Mesenchymal stem cell (in vitro differentiated cells and primary cell): Measurements from ENCODE around the gene ELAC1.
A peak's percentile ranks its signal among the peaks of the same experiment; 100 is the strongest.

Experiments used
- DNase-seq: peaks from one replicate; pipeline ENCODE4 v3.0.0-alpha.2; 2013
- H2AFZ ChIP-seq: one replicate; pipeline ENCODE4 v1.6.1; 2013; ENCODE audit warnings: low read depth, mild to moderate bottlenecking, control low read depth, inconsistent platforms, low read length, moderate library complexity
- H2AK5ac ChIP-seq: 2 replicates; pipeline ENCODE4 v1.6.1; 2013; ENCODE audit warnings: low read length, moderate library complexity, mild to moderate bottlenecking, inconsistent platforms; ENCODE audit not compliant: severe bottlenecking
- H2BK120ac ChIP-seq: one replicate; pipeline ENCODE4 v1.6.1; 2013; ENCODE audit warnings: low read depth, mild to moderate bottlenecking, inconsistent platforms, low read length, moderate library complexity
- H2BK12ac ChIP-seq, 2 experiments: one replicate each; pipeline ENCODE4 v1.6.1; 2013; ENCODE audit warnings: inconsistent platforms in 2 of 2, low read length in 2 of 2, mild to moderate bottlenecking in 2 of 2, moderate library complexity in 2 of 2, control low read depth in 1 of 2
- H2BK15ac ChIP-seq: one replicate; pipeline ENCODE4 v1.6.1; 2013; ENCODE audit warnings: mild to moderate bottlenecking, low read depth, inconsistent platforms; ENCODE audit not compliant: poor library complexity, severe bottlenecking
- H2BK5ac ChIP-seq: 2 replicates; pipeline ENCODE4 v1.6.1; 2013; ENCODE audit warnings: low read depth, mild to moderate bottlenecking, low read length, control low read depth, inconsistent platforms; ENCODE audit not compliant: poor library complexity, severe bottlenecking
- H3K14ac ChIP-seq, 2 experiments: one replicate each; pipeline ENCODE4 v1.6.1; 2013; ENCODE audit warnings: inconsistent platforms in 2 of 2, low read length in 2 of 2, control low read depth in 1 of 2, mild to moderate bottlenecking in 1 of 2, moderate library complexity in 1 of 2
- H3K18ac ChIP-seq, 2 experiments: one replicate each; pipeline ENCODE4 v1.6.1; 2013; ENCODE audit warnings: inconsistent platforms in 2 of 2, low read length in 2 of 2, control low read depth in 1 of 2, low read depth in 1 of 2, mild to moderate bottlenecking in 1 of 2
- H3K23ac ChIP-seq, 2 experiments: one replicate each; pipeline ENCODE4 v1.6.1; 2013; ENCODE audit warnings: inconsistent platforms in 2 of 2, low read length in 2 of 2, mild to moderate bottlenecking in 2 of 2, moderate library complexity in 2 of 2, control low read depth in 1 of 2
- H3K27ac ChIP-seq: 2 replicates; pipeline ENCODE4 v1.5.1; 2013; ENCODE audit warnings: mild to moderate bottlenecking, moderate library complexity, low read length, control low read depth, inconsistent platforms; ENCODE audit not compliant: poor library complexity, severe bottlenecking
- H3K27me3 ChIP-seq, 2 experiments: 2 replicates each; pipeline versions ENCODE4 v1.6.1 to v1.7.0; 2013; ENCODE audit warnings: low read length in 2 of 2, mild to moderate bottlenecking in 2 of 2, moderate library complexity in 2 of 2, control low read depth in 1 of 2, inconsistent platforms in 1 of 2; ENCODE audit not compliant: control insufficient read depth in 1 of 2, insufficient read depth in 1 of 2
- H3K36me3 ChIP-seq, 2 experiments: 2 replicates each; pipeline versions ENCODE4 v1.6.1 to v1.7.0; 2013; ENCODE audit warnings: low read length in 2 of 2, control low read depth in 1 of 2, inconsistent platforms in 1 of 2, low read depth in 1 of 2, mild to moderate bottlenecking in 1 of 2; ENCODE audit not compliant: insufficient read depth in 2 of 2, control insufficient read depth in 1 of 2
- H3K4ac ChIP-seq, 2 experiments: one replicate each; pipeline ENCODE4 v1.6.1; 2013; ENCODE audit warnings: inconsistent platforms in 2 of 2, low read length in 2 of 2, mild to moderate bottlenecking in 2 of 2, moderate library complexity in 2 of 2, control low read depth in 1 of 2, low read depth in 1 of 2
- H3K4me1 ChIP-seq: 2 replicates; pipeline ENCODE4 v1.6.1; 2013; ENCODE audit warnings: low read depth, low read length, control low read depth; ENCODE audit not compliant: control insufficient read depth, insufficient read depth
- H3K4me2 ChIP-seq: 2 replicates; pipeline ENCODE4 v1.6.1; 2013; ENCODE audit warnings: low read length, mild to moderate bottlenecking, inconsistent platforms; ENCODE audit not compliant: poor library complexity, severe bottlenecking
- H3K4me3 ChIP-seq, 2 experiments: 2 replicates each; pipeline versions ENCODE4 v1.5.1 to v1.7.0; 2013; ENCODE audit warnings: low read length in 2 of 2, mild to moderate bottlenecking in 2 of 2, control low read depth in 1 of 2, low read depth in 1 of 2; ENCODE audit not compliant: insufficient read depth in 1 of 2
- H3K79me1 ChIP-seq: replicated peaks from 2 replicates; pipeline ENCODE4 v1.6.1; 2013; ENCODE audit warnings: mild to moderate bottlenecking, control low read depth, low read length, inconsistent platforms; ENCODE audit not compliant: poor library complexity, severe bottlenecking
- H3K9ac ChIP-seq: 2 replicates; pipeline ENCODE4 v1.7.0; 2013; ENCODE audit warnings: mild to moderate bottlenecking, low read length, moderate library complexity
- H3K9me3 ChIP-seq: 2 replicates; pipeline ENCODE4 v1.7.0; 2013; ENCODE audit warnings: mild to moderate bottlenecking, low read length; ENCODE audit not compliant: control insufficient read depth
- H4K8ac ChIP-seq: one replicate; pipeline ENCODE4 v1.6.1; 2013; ENCODE audit warnings: inconsistent platforms, mild to moderate bottlenecking, low read length, moderate library complexity
- H4K91ac ChIP-seq: one replicate; pipeline ENCODE4 v1.6.1; 2013; ENCODE audit warnings: mild to moderate bottlenecking, low read length, inconsistent platforms
- WGBS: methylation state at CpG from one replicate; pipeline ENCODE4 v1.1.7; 2013; ENCODE audit warnings: mixed read lengths; 5-methylcytosine and 5-hydroxymethylcytosine counted together

Gene ELAC1

GRCh38 chr18:50987261-50987660 lies 19.4 kb downstream of the ELAC1 start:
- H4K8ac ChIP-seq, result no peak overlapping the region
- peaks cover 0 to 23% of the 10 kb centered on the region in 2 experiments for H3K36me3 ChIP-seq
- H3K9ac ChIP-seq, result peak overlapping the region; percentile 23

GRCh38 chr18:50989711-50990110 lies 21.9 kb downstream of the ELAC1 start:
- H2BK5ac ChIP-seq, result no peak overlapping the region
- no peak overlapping the region for H2AFZ ChIP-seq
- no peak overlapping the region for H3K27ac ChIP-seq
- no peak overlapping the region for H3K4ac ChIP-seq
- peaks cover 7% of the 10 kb centered on the region for H3K4me1 ChIP-seq
- no peak overlapping the region for H3K4me3 ChIP-seq
- H3K36me3 ChIP-seq, result peaks cover 0 to 13% of the 10 kb centered on the region in 2 experiments
- 97% methylated on average over 3 of the region's 3 CpGs for WGBS
- H3K4me2 ChIP-seq, result no peak overlapping the region
- H3K23ac ChIP-seq, result no peak overlapping the region
- H3K9me3 ChIP-seq, result no peaks in the 10 kb centered on the region
- H3K14ac ChIP-seq, result no peak overlapping the region
- H2BK12ac ChIP-seq, result no peak overlapping the region
- no peak overlapping the region for H4K91ac ChIP-seq
- H2BK120ac ChIP-seq, result no peak overlapping the region
- no peak overlapping the region for H3K18ac ChIP-seq
- DNase-seq, result no peak
- peaks cover 5% of the 10 kb centered on the region for H3K79me1 ChIP-seq
- H3K9ac ChIP-seq, result no peak overlapping the region
- no peaks in the 10 kb centered on the region for H3K27me3 ChIP-seq
- no peak overlapping the region for H4K8ac ChIP-seq
- no peak overlapping the region for H2BK15ac ChIP-seq
- H2AK5ac ChIP-seq, result no peak overlapping the region

More at GRCh38 chr18:50987261-50987660, 19.4 kb downstream of the ELAC1 start:
- Histone ChIP-seq H2BK5ac (no peak overlapping the region), H3K4me2 (no peak overlapping the region), H2AFZ (no peak overlapping the region), H2BK12ac (no peak overlapping the region), H3K18ac (no peak overlapping the region), H3K27me3 (no peaks in the 10 kb centered on the region), H2BK15ac (no peak overlapping the region), H3K4ac (no peak overlapping the region), H3K14ac (no peak overlapping the region), H2BK120ac (no peak overlapping the region), H4K91ac (no peak overlapping the region), H3K4me3 (no peak overlapping the region), H3K79me1 (peaks cover 13% of the 10 kb centered on the region), H3K9me3 (no peaks in the 10 kb centered on the region), H3K27ac (no peak overlapping the region), H3K4me1 (peaks cover 7% of the 10 kb centered on the region), H2AK5ac (peak overlapping the region; percentile 84), H3K23ac (no peak overlapping the region)
- DNase-seq, result no peak
- 68% methylated on average over 2 of the region's 2 CpGs for WGBS

DNA sequence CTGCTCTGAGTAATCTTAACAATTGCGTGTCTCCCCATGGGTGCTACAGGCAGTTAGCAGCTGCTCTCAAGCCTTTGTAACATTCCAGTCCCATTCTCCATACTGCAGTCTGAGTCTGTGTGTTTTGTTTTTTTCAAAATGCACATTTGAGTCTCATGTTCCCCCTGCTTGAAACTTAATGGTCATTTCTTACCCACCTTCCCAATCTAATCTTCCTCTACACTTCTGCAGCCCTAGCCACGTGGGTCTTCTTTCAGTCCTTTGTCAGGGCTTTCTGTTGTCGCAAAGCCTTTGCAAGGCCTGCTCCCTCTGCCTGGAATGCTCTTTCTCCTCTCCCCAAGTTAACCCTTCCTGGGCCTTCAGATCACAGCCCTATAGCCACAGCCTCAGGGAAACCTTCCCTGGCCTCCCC lies 24.5 kb downstream of the ELAC1 start:
- DNase-seq, result no peak
- Histone ChIP-seq H2BK5ac (no peak overlapping the region), H4K91ac (no peak overlapping the region), H3K14ac (no peak overlapping the region), H3K27me3 (no peaks in the 10 kb centered on the region), H2AFZ (no peak overlapping the region), H3K4me3 (no peak overlapping the region), H3K27ac (no peak overlapping the region), H2BK12ac (no peak overlapping the region), H3K4me2 (no peak overlapping the region), H3K79me1 (peaks cover 1% of the 10 kb centered on the region), H2BK15ac (no peak overlapping the region), H4K8ac (no peak overlapping the region), H3K18ac (no peak overlapping the region), H3K23ac (no peak overlapping the region), H3K9me3 (no peaks in the 10 kb centered on the region), H3K9ac (no peak overlapping the region), H2AK5ac (no peak overlapping the region), H2BK120ac (no peak overlapping the region), H3K4ac (no peak overlapping the region), H3K4me1 (no peaks in the 10 kb centered on the region), H3K36me3 (peaks cover 0 to 6% of the 10 kb centered on the region in 2 experiments)
- WGBS, result 29% methylated on average over 3 of the region's 3 CpGs

DNA sequence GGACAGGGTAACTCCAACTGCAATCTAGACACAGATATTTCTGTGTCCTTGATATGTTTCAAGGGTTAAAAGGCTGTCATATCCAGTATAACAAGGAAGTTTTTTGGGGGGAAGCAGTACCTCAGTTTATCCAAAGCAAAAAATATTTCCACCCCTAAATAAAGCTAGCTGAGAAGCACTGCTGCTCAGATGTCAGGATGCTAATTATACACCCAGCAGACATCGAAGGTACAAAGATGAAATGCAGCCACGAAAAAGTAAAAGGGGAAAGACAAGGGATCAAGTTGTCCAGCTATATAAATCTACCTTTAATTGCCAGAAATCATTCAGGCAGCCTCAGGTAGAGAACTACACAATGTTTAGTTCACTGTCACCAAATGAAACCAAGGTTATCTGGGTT lies 26.2 kb downstream of the ELAC1 start:
- H2BK15ac ChIP-seq, result no peak overlapping the region
- H3K4me2 ChIP-seq, result no peak overlapping the region
- no peak overlapping the region for H3K4me3 ChIP-seq
- H3K27me3 ChIP-seq, result no peaks in the 10 kb centered on the region
- H4K91ac ChIP-seq, result no peak overlapping the region
- no peak overlapping the region for H3K18ac ChIP-seq
- H3K27ac ChIP-seq, result no peak overlapping the region
- no peak for DNase-seq
- H3K4me1 ChIP-seq, result no peaks in the 10 kb centered on the region
- no peak overlapping the region for H3K14ac ChIP-seq
- H3K4ac ChIP-seq, result no peak overlapping the region
- H3K79me1 ChIP-seq, result peaks cover 1% of the 10 kb centered on the region
- no peak overlapping the region for H2AFZ ChIP-seq
- no peak overlapping the region for H2BK12ac ChIP-seq
- H3K9me3 ChIP-seq, result no peaks in the 10 kb centered on the region
- no peak overlapping the region for H2BK120ac ChIP-seq
- H2BK5ac ChIP-seq, result no peak overlapping the region
- no peak overlapping the region for H2AK5ac ChIP-seq
- H4K8ac ChIP-seq, result no peak overlapping the region
- H3K36me3 ChIP-seq, result no peaks in the 10 kb centered on the region
- H3K9ac ChIP-seq, result no peak overlapping the region
- no CpG with 5 or more reads among the region's 2 CpGs for WGBS
- no peak overlapping the region for H3K23ac ChIP-seq
